Activated effector memory CD4-positive, alpha-beta T cell treated with Interleukin-2 at 50 U/mL for 16 hours (primary cell): ENCODE results near the gene EMCN.
"Not testable (repeated sequence)": the region's sequence is repeated elsewhere in the genome, so short reads cannot be mapped to it uniquely, and the experiment has no call there.

Source experiments
- DNase-seq: peaks from one replicate; pipeline ENCODE4 v3.0.0-alpha.2; 2020

Gene EMCN, protein sequence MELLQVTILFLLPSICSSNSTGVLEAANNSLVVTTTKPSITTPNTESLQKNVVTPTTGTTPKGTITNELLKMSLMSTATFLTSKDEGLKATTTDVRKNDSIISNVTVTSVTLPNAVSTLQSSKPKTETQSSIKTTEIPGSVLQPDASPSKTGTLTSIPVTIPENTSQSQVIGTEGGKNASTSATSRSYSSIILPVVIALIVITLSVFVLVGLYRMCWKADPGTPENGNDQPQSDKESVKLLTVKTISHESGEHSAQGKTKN

DNA sequence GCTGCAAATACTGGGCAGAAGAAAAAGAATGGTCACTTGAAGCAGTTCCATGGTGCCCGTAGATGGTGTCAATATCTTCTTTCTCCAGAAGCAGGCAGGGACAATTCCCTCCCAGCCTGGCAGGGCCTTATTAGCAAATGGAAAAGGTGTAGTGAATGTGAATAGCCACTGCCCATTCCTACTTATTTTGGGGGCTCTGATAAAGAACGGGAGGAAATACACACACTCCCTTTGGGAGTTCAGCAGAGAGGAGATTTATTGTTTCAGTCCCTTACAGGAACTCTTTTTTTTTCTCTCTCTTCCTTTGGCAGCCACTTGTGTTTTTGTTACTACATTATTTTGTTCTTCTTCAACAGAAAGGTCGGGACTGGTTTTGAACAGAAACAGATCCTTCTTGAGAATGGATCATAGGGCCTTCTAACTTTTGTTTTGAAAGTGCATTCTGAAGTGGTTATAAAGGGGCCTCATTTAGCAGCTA is at the start of gene EMCN:
TSS of gene EMCN (minus strand) at position 159 of the 478 bp plus-strand sequence. CDS start at position 51, 108 bp downstream.
- DNase-seq: no peak

DNA sequence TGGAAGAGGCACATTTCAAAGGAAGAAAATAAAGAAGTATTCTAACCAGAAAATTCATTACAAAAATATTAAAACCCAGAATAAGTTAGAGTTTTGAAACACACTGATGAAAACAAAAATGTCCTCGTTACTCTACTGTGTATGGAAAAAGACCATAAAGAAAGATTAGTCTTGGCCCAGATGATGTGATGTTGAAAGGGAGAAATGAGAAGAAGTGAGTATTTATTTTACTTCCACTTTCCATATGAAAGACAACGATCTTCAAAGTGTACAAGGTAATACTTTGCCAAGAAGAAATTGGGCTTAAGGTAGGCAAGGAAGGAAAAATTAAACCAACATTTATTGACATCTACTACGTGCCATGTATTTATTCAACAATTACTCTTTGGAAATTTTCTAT is 48.6 kb upstream of the EMCN start:
- no peak for DNase-seq

DNA sequence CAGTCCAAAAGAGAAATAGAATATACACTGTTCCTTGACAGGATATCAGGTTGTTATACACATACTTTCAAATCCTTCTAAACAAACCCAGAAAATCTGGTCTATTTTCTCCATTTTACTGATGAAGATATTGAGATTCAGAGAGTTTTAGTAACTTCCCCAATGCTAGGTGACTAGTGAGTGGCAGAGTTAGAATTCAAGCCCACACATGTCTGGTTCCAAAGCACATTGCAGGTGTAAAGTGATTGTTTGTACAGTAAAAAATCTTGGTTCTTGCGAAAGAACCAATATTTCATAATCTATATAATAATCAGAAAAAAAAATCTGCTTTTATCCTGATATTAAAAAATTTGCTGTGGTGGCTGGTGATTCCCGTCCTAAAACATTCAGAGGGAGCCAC is 39.5 kb upstream of the EMCN start:
- no peak for DNase-seq

DNA sequence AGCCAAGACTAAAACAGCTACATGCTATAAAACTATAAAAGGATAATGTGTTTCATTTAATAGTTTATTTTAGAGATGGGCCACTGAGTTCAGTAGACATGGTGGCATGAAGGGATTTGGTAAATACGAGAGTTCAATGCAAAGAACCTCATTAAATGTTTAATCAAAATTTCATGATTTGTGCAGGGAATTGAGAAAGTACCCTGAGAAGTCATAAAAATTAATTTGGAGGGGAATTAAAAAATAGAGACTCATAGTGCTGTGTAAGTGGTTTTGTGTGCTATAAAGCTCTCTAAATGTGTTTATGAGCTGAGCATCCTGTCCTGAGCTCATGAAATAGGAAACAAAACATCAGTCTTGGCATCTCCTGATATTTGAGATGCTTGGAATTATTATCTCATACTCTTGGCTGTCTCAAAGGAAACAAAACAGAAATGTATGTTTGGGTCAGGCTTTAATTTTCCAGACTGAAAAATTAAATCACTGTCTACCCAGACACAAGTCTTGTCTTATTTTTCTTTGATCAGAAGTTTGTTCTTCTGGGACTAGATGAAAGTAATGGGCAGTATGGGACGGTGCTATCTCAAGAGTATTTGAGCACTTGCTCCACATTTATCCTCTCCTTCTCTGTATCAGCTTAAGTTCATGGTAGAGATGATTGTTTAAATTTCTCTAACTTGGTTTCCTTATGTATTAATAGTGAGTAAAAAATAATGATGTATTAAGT is 38.0 kb upstream of the EMCN start:
- no peak for DNase-seq

DNA sequence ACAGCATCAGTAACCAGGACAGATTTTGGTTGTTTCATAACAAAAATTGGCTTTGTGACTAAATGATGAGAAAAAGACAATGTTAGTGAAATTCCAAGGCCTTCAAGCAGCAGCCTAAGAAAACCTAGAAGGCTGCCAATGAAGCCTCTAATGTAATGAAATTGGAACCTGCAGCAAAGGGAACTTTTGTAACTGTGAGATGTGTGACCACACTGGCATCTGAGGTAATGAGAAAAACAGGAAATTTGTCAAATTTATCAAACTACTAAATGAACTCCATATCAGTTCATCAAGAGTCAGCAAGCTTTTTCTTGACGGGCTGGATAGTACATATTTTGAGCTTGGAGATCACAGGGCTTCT is 30.4 kb upstream of the EMCN start:
- DNase-seq: no peak

DNA sequence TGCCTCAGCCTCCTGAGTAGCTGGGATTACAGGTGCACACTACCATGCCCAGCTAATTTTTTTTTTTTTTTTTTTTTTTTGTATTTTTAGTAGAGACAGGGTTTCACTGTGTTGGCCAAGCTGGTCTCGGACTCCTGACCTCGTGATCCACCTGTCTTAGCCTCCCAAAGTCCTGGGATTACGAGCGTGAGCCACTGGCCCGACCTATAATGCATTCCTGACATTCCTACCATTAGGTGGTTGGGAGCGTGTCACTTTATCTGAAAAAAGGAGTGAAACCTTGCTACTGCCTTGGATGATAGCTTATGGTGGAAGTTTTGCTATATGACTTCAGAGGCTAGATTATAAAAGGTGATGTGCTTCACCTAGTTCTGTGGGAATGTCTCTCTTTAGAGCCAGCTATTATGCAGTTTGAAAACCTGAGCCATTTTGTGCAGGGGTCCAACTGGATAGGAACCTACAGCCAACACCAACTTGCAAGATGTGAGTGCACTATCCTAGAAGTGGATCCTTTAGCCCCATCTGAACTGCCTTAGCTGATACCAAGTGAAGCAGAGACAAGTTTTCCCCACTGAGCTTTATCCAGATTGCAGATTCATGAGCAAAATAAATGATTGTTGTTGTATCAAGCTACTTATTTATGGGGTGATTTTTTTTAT is 29.8 kb upstream of the EMCN start:
- no peak for DNase-seq

DNA sequence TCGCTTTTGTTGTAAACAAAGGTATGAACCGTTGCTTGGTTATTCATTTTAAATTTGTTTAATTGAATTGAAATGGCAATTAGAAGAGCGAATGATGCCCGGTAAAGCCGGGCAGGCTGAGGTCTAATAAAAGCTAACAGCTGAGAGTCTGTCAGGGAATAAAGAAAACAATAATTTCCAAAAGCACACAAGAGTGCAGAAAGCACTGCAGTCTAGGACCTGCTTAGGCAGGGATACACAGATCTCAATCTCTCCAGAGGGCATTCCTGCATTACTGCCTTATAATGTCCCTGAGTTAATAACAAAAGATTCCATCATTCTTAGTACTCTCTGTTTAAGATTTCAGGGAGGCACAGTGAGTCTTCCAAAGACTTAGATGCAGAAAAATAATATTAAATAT is 27.6 kb upstream of the EMCN start:
- DNase-seq: no peak

DNA sequence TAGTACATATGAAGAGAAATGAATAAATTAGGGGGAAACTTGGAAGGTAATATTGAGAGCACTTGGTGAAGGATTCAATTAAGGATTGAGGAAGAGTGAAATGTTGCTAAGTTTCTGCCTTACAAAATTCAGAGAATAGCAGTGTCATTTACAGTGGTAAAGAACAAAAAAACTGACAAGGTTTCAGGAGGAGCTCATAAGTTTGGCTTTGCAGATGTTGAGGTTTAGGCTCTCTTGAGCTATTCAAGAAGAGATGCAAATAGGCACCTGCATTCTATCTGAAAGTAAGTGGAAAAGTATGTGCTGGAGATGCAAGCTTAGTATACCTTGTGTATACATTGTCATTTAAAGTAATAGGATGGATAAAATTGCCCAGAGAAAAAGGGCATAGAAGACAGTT is 22.3 kb upstream of the EMCN start:
- no peak for DNase-seq

DNA sequence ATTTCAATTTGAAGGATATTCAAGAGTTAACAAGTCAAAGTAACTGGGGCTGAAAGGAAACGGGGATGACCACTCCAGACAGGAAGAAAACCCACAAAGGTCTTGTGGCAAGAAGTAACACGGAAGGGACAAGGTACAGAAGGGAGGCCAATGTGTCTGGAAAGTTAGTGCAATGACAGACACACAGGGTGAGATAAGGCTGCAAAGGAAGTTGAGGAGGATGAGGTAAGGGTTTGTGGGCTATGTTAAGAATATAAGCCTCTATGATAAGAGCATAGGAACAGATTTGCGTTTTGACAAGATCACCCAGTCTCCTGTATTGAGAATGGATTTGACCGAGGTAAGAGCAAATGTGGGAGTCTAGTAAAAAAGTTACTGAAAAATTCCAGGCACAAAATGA is 21.9 kb upstream of the EMCN start:
- DNase-seq: no peak

DNA sequence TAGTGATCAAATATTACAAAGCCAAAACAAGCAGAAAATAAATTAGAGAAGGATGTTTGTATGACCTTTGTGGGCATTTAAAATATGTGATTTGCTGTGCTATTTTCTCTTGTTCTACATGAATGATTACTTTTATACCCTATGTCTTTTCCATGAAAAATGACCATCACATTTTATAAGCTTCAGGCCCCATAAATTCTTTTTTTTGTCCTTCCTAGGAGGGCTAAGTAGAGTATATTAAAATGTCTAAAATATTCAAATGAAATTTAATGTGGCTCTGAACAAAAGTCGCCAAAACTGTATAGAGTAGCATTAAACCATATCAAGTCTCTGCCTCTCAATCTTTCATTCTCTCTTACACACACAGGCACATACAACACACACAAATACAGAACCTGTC is 15.9 kb upstream of the EMCN start:
- DNase-seq: no peak

DNA sequence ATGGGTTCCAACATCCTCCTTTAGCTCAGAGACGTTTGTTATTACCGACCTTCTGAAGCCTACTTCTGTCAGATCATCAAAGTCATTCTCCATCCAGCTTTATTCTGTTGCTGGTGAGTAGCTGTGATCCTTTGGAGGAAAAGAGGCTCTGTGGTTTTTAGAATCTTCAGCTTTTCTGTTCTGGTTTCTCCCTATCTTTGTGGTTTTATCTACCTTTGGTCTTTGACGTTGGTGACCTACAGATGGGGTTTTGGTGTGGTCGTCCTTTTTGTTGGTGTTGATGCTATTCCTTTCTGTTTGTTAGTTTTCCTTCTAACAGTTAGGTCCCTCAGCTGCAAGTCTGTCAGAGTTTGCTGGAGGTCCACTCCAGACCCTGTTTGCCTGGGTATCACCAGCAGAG is 12.3 kb upstream of the EMCN start:
- DNase-seq: not testable (repeated sequence)

DNA sequence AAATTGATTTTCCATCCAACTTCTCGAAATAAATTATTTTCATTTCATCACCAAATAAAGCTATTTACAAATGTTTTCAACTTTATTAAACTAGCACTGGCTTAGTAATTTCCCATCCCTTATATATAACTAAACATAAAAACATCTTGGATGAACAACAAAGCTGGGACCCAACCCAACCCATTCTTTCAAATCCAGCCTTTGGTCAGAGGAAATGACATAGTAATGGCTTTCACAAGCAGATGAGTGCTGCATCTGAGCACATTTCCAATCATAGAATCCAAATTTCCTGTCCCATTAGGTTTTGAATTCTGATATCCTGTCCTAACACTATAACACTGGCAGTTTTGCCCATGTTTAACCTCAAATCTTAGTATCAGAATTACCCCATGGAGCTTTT is 7.9 kb upstream of the EMCN start:
- no peak for DNase-seq

DNA sequence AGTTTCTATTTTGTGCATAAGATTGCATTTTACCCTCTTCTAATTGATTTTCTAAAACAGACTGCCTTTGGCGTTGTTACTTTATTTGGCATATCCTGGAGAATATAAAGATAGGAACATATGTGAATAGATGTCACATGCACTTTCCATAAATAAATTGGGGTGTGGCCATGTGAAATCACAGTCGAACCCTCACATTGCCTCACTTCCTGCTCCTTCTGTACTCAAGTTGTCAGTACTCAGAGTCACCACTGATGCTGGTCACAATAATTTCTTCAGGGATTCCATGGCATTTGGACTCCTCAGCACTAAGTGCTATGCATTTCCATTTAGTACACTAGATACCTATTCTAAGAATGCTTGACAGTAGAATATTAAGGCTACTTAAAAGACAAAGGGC is 1.4 kb upstream of the EMCN start:
- DNase-seq: no peak

DNA sequence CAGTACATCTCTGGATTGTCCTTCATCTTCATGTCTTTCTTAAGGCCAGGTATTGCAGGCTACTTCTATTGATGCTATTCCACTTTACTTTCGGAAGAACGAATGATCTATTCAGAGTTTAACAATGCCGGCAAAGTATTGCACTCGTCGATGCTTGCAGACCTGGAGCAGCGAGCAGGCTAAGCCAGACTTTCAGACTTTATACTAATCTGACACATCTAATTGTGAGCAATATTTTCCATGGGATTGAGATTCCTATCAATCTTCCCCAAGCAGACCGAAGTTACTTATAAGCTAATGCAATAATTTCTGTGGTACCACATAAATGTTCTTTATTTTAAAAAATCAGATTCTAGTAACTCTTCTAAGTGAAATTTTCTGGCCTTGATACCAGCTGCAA is 1.6 kb downstream of the EMCN start:
- no peak for DNase-seq

DNA sequence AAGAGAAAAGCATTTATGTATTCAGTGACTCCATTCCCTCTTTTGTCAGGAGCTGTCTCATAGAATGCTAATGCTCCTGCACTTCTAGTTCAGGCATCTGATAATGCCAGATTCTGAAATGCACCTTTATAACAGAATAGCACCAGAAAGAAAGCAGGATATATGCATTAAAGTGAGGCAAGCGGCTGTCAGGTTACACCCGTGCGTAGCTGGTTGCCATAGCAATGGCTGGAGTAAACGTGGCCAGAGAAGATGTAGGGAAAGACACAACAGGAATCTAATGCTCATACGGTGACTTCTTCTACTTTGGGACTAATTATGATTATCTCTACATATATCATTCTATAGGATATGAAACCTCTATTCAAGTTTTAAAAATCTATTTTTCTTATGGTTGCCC is 5.9 kb downstream of the EMCN start:
- no peak for DNase-seq

DNA sequence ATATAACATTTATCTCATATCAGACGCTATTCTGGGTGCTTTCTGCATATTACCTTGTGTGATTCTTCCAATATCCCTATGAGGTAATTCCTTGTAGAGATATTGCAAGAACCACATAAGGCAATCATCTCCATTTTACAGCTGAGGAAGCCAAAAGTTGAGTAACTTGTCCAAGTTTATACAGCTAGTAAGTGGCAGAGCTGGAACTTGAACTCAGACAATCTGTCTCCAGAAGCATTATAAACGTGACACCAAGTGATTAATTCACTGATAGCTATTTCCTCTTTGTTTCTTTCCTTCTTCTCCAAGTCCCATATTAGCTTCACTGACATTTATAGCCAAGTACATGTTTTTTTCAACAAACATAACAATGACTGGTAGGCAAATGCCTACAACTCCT is 7.3 kb downstream of the EMCN start:
- no peak for DNase-seq

DNA sequence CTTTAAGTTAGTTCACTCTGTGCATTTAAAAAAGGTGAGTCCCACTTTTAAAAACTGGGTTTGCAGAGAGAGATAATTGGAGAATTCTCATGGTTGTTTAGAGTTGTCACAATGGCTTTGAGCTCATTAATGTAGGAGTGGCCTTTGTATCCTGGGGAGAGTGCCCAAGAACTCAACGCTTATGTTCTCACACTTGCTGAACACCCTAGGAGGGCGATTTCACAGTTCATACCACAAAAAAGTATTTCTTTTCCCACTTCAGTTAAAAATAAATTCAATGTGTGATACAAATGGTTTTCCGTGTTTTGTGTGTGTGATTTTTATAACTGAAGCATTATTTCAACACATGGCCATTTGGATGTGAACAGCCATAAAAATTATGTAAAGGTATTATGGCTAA is 8.4 kb downstream of the EMCN start:
- DNase-seq: no peak

DNA sequence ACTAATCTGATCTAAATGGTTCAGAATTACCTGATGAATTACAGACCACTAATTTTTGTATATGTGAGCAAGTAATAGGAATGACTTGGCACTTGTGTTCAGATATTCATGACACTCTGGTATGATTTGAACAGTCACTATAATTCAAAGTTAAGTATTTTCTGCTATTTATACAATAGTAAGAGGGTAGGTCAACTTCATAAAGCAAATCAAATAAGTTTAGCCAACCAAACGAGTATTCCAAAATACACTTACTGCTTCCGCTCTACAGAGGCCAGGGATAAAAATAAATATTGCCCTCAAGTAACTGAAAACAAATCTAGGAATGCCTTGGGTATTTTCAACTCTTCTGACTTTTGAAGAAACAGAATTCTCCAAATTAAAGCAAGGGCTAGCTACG is 9.1 kb downstream of the EMCN start:
- no peak for DNase-seq

DNA sequence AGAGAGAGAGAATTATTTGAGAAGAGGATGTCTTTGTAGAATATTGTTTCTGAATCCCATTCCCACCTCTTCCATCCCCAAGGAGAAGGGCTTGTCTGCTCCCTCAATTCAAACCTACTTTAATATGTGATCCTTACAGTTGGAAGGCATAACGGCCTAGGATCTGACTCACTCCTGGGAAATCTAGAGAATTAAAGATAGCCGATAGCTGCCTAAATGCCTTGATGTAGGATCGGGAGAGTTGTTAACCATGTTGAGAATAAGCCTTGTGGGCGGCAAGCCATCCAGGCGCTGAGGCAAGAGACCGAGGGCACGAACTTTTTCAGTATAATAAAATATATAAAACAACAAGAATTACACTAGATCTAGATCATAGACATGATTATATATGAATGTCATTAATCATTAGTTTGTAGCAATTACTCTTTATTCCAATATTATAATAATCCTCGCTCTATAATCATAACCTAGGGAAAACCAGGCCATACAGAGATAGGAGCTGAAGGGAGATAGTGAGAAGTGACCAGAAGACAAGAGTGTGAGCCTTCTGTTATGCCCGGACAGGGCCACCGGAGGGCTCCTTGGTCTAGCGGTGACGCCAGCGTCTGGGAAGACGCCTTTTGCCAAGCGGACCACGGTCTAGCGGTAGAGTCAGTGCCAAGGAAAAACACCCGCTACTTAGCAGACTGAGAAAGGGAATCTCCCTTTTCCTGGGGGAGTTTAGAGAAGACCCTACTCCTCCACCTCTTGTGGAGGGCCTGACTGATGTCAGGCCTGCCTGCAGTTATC is 13.5 kb downstream of the EMCN start:
- no peak for DNase-seq

DNA sequence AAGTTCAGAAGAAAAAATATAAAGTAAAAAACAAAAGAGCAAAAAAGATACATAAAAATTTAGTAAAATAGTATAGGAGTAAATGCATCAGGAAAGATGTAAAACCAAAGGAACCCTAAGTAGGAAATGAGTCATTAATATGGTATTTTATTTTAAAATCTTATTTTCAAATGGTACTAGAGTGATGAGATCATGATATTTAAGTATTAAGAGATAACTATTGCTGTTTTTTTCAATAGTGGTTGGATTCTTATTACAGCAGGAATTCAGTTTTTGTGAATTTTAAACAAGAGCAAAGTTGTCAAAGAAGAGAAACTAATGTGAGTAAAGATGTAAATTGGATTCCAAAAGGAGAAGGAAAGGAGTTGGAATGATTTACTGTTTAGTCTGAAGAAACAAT is 20.0 kb downstream of the EMCN start:
- DNase-seq: no peak

DNA sequence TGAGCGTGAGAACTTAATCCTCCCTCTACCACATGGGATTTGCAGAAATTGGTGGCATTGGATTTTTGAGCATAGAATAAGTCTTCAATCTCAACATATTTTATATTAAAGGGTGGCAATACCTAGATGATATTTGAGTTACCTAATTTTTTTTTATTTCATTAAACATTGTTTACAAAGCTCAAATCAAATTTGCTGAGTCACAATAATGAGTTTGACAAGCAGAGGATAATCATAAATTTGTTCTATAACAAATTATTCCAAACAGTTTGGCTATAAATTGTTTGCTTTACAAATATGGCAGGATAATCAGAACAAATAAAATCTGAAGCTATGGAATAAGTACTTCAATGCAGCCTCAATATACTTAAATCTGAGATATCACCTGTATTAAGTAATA is 22.7 kb downstream of the EMCN start:
- no peak for DNase-seq

DNA sequence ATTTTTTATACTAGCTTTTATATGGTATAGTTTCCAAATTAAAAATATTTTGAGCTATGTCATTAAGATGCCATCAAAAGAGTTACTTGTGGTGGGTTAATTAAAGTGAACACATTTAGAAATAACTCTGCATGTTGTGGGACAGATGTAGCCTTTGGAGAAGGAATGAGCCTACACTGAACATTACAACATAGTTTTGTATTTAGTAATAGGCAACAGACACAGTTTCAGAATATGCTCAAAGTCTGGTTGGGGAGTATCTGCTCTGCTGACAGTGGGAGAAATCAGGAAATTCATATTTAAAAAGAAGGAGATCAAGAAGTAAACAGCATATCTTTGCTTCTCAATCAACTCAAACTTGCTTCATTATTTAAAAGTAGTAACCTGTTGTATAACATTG is 23.7 kb downstream of the EMCN start:
- no peak for DNase-seq

DNA sequence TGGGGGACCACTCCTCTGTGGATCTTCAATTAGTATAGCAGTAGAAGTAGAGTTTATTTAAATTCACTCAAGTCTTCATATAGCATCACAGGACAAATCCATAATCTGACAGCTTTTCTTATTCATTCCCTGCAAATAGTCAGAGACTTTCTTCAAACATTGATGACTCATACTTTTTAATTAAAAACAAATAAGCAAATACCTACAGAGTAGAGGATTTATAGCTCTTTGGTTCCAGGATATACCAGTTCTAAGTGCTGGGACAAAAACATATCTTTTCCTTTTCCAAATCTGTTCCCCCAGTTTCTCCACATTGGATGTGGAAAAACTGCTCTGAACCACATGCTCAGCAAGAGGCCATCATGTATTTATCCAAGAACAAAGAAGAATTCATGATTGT is 24.1 kb downstream of the EMCN start:
- DNase-seq: no peak

DNA sequence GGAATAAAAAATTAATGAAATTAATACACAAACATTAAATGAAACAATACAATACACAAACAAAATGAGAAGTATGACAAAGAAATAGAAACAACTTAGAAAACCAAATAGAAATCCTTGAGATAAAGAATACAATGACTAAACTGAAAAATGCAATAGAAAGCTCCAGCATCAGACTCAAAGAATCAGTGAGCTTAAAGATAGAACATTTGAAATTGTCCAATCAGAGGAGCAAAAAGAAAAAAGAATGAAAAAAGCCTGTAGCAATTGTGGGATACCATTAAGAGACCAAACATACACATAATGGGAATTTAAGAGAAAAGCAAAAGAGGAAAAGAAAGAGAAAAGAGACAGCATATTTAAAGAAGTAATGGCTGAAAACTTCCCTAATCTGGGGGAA is 25.7 kb downstream of the EMCN start:
- DNase-seq: no peak
